GM21515 (cell line): ENCODE results near the gene ZFP1.
"Not testable (repeated sequence)": the region's sequence is repeated elsewhere in the genome, so short reads cannot be mapped to it uniquely, and the experiment has no call there.

Source experiments
- ATAC-seq: cut with Tn5 transposase; IDR thresholded peaks from one replicate; pipeline ENCODE4 v1.9.1; 2021; ENCODE audit not compliant: unreplicated experiment

Gene ZFP1

GRCh38 chr16:75112734-75113491, 35.4 kb upstream of the ZFP1 start:
- ATAC-seq: no peak

- ATAC-seq: no peak
Measured at GRCh38 chr16:75113541-75114121, 34.7 kb upstream of the ZFP1 start.

GRCh38 chr16:75114179-75114945, 34.0 kb upstream of the ZFP1 start:
- no peak for ATAC-seq

GRCh38 chr16:75114946-75115825, 33.1 kb upstream of the ZFP1 start:
- no peak for ATAC-seq

GRCh38 chr16:75116081-75116910, 32.0 kb upstream of the ZFP1 start, which contains the start of gene LDHD:
LDHD (minus strand) TSS chr16:75116780; CDS start chr16:75116720, 60 bp downstream.
- no peak for ATAC-seq

GRCh38 chr16:75116911-75117245, 31.4 kb upstream of the ZFP1 start:
- ATAC-seq: no peak

- no peak for ATAC-seq
Measured at GRCh38 chr16:75118943-75119539, 29.3 kb upstream of the ZFP1 start.

- no peak for ATAC-seq
Measured at GRCh38 chr16:75120253-75120652, 28.1 kb upstream of the ZFP1 start.

GRCh38 chr16:75121949-75122568, 26.3 kb upstream of the ZFP1 start:
- no peak for ATAC-seq

GRCh38 chr16:75122609-75123008, 25.7 kb upstream of the ZFP1 start:
- ATAC-seq: no peak

- ATAC-seq: no peak
Measured at GRCh38 chr16:75127713-75128415, 20.5 kb upstream of the ZFP1 start.

- not testable (repeated sequence) for ATAC-seq
Measured at GRCh38 chr16:75129421-75130149, 18.7 kb upstream of the ZFP1 start.

GRCh38 chr16:75130150-75130771, 18.1 kb upstream of the ZFP1 start:
- no peak for ATAC-seq

- no peak for ATAC-seq
Measured at GRCh38 chr16:75131081-75131480, 17.2 kb upstream of the ZFP1 start.

GRCh38 chr16:75138233-75138632, 10.1 kb upstream of the ZFP1 start:
- ATAC-seq: no peak

GRCh38 chr16:75138636-75139035, 9.7 kb upstream of the ZFP1 start:
- no peak for ATAC-seq

GRCh38 chr16:75139498-75139897, 8.8 kb upstream of the ZFP1 start:
- ATAC-seq: no peak

GRCh38 chr16:75143941-75144340, 4.4 kb upstream of the ZFP1 start:
- no peak for ATAC-seq
